ENCODE data around the gene IKBKE. TPM values are rescaled to one million over a fixed set of nuclear protein-coding genes. Genes with fewer than 3 reads are reported as not detected.

IKBKE gene
- total and polyA plus RNA-seq, 11 donors = 0.27 to 10.8 (median 1.1) TPM

DNA sequence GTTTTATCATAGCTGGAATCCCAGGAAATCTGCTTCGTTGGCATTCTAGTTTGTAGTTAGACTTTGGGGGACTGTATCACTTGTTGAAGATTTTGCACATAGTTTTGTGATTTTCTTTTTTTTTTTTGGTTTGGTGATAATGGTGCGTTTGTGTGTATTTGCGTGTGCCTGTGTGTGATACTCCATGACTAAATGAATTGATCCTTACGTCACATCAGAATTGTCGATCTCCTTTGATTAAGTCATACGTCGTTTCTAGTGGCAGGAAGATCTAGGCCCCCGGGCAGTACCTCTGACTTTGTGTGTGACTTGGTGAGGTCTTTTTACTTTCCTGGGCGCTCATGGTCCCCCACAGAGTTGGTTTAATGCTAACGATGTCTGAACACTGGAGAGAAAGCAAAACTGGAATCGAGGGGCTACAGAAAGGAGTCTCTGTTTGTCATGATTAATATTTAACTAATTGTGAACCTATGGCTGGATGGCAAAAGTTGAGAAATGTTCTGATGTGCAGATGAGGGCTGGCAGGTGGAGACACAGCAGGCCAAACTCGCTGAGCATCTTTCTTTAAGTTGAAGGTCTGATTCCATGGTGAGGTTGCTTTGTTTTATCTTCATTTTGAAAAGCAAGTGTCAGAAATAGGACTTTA lies 39.5 kb downstream of the IKBKE start:
- intact Hi-C loops (cut with DNase I) = loop anchor here in 2 of 10 donors (5.0 kb wide), 1 partner anchor 33 kb away; no protein-coding TSS in a partner anchor
- TF ChIP-seq POLR2A (IDR thresholded peaks at IDR 0.05) (no peak), CTCF (IDR thresholded peaks at IDR 0.05) (no peak)
- peaks cover 0 to 72% (median 28%) of the 10 kb centered on the region in 12 donors for H3K4me1 ChIP-seq

GRCh38 chr1:206510371-206510770 lies 40.1 kb downstream of the IKBKE start:
- Histone ChIP-seq H3K36me3 (no peaks in the 10 kb centered on the region), H3K27me3 (peaks cover 0 to 32% (median 0%) of the 10 kb centered on the region in 9 donors), H3K4me1 (peaks cover 0 to 72% (median 25%) of the 10 kb centered on the region in 12 donors), H3K27ac (no peak overlapping the region), H3K9me3 (no peaks in the 10 kb centered on the region), H3K4me3 (no peak overlapping the region)
- intact Hi-C loops (cut with DNase I) = no loop called here
- ATAC-seq (no peak), DNase-seq (peak in 1 of 5 donors; percentile 4)
- TF ChIP-seq POLR2A (IDR thresholded peaks at IDR 0.05) = no peak
- 92 to 97% (median 95%) methylated on average over 5 of the region's 5 CpGs for WGBS, 4 donors

More for the DNA sequence above, 39.5 kb downstream of the IKBKE start:
- Histone ChIP-seq H3K4me3 (no peak overlapping the region), H3K27me3 (peaks cover 0 to 32% (median 0%) of the 10 kb centered on the region in 9 donors), H3K36me3 (no peaks in the 10 kb centered on the region), H3K9me3 (no peaks in the 10 kb centered on the region), H3K27ac (no peak overlapping the region)
- DNase-seq (peak in 1 of 5 donors; percentile 5), ATAC-seq (no peak)
- WGBS, 4 donors = 90 to 93% (median 92%) methylated on average over 12 of the region's 12 CpGs

DNA sequence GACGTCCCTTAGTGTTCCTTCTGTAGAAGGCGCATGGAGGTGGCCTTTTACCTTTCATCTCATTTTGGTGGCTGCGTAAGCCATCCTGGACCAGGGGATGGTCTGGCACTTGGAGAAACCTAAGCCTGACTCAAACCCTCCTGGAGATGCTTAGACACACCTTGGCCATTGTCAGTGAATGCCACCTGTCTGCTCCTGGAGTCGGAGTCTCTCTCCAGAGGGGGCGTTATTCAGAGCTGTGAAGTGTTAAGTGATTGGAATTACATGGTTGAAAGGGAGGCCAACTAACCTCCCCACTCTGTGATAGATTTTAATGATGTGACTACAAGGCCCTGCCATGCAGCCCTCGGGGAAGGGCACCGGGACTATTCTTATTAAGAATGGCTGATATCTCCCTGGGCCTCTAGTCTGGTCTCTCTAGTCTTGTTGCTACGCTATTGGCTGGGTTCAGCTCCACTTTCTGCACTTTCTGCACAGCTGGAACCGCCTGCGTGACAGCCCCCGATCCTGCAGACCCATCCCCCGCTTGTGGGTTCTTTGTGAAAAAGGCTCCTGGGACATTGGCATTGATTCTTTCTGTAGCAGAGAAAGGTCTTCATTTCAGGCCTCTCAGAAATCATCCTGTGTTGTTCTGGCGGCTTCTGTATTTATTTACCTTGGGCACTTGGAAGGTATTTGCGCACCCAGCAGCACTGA lies 41.2 kb downstream of the IKBKE start:
- H3K27ac ChIP-seq = peak overlapping the region in 1 of 12 donors; percentile 11
- H3K9me3 ChIP-seq = no peaks in the 10 kb centered on the region
- no peak for ATAC-seq
- DNase-seq = peak in 2 of 5 donors; percentile 14 to 16
- 85 to 90% (median 88%) methylated on average over 14 of the region's 14 CpGs for WGBS, 4 donors
- no peak overlapping the region for H3K4me3 ChIP-seq
- peaks cover 0 to 68% (median 24%) of the 10 kb centered on the region in 12 donors for H3K4me1 ChIP-seq
- H3K36me3 ChIP-seq = no peaks in the 10 kb centered on the region
- TF ChIP-seq POLR2A (IDR thresholded peaks at IDR 0.05) (no peak), CTCF (IDR thresholded peaks at IDR 0.05) (no peak)
- H3K27me3 ChIP-seq = peaks cover 0 to 32% (median 0%) of the 10 kb centered on the region in 9 donors
- intact Hi-C loops (cut with DNase I) = no loop called here

DNA sequence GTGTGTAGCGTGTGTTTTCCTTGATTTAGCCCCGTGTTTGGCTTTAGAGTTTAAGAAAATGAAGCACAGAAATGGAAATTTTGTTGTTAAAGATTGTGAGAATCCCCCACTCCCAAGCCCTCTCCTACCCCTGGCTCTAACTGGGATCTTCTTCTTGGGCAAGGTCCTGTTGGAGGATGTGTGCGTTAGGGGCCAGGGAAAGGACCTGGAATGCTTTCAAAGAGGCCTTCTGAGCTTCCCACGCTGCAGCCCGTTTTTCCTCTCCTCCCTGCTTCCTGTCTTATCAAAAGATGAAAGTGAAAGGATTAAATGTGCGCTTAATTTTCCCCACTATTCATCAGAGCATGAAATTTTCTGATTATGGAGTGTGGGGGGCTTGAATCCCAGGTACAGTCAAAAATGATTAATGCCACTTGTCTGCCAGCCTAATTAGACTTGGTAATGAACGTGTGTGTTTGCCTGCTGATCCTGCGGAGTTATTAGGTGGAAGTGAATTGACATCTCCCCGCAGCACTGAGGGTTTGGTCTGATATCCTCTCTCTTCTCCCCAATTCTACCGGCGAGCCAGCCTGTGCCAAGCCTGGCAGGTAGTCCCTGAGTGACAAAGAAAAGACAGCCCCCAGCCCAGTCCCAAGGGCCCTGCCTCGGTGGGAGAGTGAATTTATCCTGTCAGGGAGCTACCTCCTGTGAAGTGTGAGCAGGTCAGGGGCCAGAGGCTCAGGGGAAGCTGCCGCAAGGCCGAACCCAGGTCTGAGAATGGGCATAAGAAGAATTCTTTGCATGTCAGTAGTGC lies 42.0 kb downstream of the IKBKE start:
- Histone ChIP-seq H3K27me3 (peaks cover 0 to 29% (median 0%) of the 10 kb centered on the region in 9 donors), H3K27ac (peak overlapping the region in 2 of 12 donors; percentile 11), H3K4me1 (peaks cover 0 to 61% (median 21%) of the 10 kb centered on the region in 12 donors), H3K9me3 (no peaks in the 10 kb centered on the region), H3K36me3 (no peaks in the 10 kb centered on the region), H3K4me3 (no peak overlapping the region)
- ATAC-seq (no peak), DNase-seq (peak in 2 of 5 donors; percentile 20 to 22)
- TF ChIP-seq POLR2A (IDR thresholded peaks at IDR 0.05) = no peak
- TF ChIP-seq CTCF (IDR thresholded peaks at IDR 0.05) = no peak
- intact Hi-C loops (cut with DNase I) = no loop called here
- WGBS, 4 donors = 66 to 71% (median 69%) methylated on average over 13 to 14 of the region's 14 CpGs

Measured in heart left ventricle (tissue), 16 donors.